Endothelial cell of hepatic sinusoid (primary cell): ENCODE measurements around the gene RFC4.

Experiments
- in situ Hi-C: cut with HindIII; loops from 2 replicates; pipeline ENCODE4 v1.10.0; 2017; ENCODE audit warnings: low sequenced_read_pairs

The RFC4 gene

GRCh38 chr3:186825294-186825821 is 19.1 kb upstream of the RFC4 start:
- in situ Hi-C loops = no loop called here

DNA sequence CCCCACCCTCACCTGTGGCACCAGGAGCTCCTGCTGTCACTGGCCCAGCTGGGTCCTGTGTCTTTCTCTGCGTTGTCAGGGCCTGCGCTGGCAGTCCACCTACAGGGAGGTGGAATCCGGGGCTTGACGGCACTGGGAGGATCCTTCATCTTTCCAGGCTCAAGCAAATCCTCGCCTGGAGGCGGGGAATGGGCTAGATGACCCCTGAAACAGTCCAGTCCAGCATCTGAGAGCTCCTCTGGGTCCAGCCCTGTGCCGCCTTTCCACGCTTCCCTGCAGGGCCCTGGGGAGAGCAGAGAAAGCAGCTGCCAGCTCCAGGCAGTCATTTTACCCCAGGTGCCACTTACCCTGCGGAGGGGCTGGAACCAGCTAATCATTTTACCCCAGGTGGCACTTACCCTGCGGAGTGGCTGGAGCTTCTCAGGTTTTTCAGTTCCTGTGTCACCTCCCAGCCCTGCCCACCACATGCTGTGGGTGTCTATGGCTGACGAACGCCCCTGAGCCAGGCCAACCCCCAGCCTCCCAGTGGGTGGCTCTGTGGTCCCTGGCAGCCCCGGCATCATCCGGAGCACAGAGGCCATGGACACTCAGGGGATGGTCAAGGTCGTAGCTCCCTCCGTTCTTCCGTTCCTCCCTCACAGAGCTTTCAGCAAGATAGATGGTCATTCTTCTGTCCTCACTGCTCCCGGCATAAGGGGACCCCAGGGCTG is 18.3 kb upstream of the RFC4 start:
- in situ Hi-C loops = loop anchor here (25.0 kb wide), 1 partner anchor 212 kb away; the partner anchor contains the start of gene AHSG

DNA sequence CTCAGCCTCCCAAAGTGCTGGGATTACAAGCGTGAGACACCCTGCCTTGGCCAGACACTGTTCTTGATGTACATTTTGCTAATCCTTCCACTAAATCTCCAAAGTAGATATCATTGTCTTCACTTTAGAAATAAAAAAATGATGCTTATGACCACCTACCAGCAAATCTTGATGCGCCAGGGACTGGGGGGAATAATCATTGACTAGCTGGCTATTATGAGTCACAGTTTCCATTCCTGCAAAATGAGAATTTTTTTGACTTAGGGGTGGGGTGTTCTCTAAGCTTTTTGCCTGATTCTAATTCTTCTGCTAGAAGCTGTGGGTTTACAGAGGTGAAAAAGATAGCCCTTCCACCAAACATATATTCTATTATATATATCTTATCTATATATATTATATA is 17.1 kb upstream of the RFC4 start:
- in situ Hi-C loops = loop anchor here (25.0 kb wide), 1 partner anchor 211 kb away; the partner anchor contains the start of gene AHSG

- in situ Hi-C loops = loop anchor here (25.0 kb wide), 1 partner anchor 210 kb away; the partner anchor contains the start of gene AHSG
Observed at GRCh38 chr3:186822388-186822759, 16.1 kb upstream of the RFC4 start.

DNA sequence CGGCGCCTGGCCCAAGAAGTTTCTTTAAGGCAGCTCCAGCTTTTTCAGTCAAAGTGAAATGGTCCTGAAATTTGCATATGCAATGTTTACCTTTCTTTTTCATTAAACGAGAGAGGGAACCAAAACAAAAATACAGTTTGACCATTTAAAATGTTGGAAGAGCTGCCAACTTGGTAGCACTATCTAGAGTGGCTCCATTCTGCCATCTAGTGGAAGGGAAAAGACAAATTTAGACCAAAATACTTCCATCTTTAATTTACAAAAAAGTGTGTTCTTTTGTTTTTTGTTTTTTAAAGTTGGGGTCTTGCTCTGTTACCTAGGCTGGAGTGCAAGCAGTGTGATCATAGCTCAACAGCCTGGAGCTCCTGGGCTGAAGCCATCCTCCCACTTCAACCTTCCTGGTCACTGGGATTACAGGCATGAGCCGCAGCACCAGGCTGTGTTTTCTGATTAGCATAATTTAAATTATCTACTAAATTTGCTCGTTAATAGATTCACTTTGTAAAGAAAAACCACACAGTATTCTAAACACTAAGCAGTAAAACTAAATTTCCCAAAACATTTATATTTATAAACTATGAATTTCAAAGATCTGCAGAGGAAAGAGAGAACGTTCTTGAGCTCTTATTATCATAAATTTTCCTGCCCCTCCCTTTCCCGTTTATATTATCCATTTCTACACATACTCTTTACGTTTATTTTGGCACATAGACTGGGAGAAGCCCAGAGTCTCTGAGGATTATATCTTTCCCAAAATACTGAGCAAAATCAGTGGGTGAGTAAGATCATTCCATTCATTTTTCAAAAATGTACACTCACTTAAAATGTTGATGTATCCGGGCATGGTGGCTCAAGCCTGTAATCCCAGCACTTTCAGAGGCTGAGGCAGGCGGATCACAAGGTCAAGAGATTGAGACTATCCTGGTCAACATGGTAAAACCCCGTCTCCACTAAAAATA is 15.4 kb upstream of the RFC4 start:
- in situ Hi-C loops = loop anchor here (25.0 kb wide), 1 partner anchor 209 kb away; the partner anchor contains the start of gene AHSG

DNA sequence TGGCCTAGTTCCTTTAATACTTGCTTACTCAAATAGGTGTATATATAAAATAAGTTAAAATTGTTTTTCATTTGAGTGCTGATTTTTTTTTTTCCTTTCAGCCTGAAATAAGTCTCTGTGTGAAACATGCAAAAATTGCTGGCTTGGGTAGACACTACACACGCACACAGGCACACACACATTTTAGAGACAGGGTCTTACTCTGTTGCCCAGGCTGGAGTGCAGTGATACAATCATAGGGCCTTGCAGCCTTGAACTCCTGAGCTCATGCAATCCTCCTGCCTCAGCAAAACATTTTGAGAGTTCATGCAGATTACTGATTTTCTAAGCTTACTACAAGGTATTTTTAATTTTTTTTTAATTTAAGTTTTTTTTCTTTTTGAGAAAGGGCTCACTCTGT is 12.7 kb upstream of the RFC4 start:
- in situ Hi-C loops = loop anchor here (25.0 kb wide), 1 partner anchor 207 kb away; the partner anchor contains the start of gene AHSG

DNA sequence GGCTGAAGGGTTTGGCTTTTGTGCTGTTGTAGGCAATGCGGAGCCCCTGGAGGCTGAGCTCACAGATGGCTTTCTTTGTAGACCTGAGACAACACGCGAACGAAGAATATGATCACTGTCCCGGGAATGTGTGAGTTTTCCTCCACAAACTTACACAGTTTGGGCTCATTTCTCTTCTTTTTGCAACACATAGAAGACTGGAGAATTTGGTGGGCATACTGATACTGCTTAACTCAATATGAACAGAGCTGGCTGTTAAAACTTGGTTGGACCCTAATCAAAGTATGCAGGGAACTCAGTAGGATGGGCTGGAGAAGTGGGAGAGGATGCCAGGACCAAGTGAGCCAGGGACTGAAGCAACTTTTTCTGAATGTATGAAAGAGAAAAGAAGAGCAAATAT is 12.2 kb upstream of the RFC4 start:
- in situ Hi-C loops = loop anchor here (25.0 kb wide), 1 partner anchor 206 kb away; the partner anchor contains the start of gene AHSG

DNA sequence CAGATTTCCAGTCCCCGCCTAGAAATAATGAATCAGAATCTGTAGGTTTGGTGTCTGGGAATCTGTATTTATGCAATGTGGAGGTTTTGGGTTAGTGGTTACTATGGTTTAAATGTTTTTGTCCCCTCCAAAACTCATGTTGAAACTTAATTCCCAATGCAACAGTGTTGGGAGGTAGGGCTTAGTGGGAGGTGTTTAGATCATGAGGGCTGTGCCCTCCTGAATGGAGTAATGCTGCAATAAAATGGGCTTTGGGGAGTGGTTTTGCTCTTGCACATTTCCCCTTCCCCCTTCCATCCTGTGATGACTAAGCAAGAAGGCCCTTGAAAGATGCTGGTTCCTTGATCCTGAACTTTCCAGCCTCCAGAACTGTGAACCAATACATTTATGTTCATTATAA is 9.2 kb upstream of the RFC4 start:
- in situ Hi-C loops = loop anchor here (25.0 kb wide), 1 partner anchor 203 kb away; the partner anchor contains the start of gene AHSG

DNA sequence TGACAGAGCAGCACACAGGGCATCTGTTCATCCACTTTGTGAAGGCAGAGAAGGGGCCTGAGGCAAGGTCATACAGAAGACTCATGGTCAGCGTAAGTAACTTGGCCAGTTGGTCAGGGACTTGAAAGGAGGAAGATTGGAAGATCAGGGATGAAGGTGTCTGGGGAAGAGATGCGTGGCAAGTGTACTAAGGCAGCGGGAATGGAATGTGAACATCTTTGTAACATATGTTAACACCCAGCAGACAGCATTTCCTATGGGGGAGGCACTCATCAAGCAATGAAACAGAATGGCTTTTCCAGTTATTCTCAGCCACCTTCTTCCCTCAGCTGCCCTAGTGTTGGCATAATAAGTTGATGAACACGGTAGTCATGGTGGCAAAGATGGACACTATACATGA is 7.8 kb upstream of the RFC4 start:
- in situ Hi-C loops = loop anchor here (25.0 kb wide), 1 partner anchor 202 kb away; the partner anchor contains the start of gene AHSG

- in situ Hi-C loops = loop anchor here (25.0 kb wide), 1 partner anchor 199 kb away; the partner anchor contains the start of gene AHSG
Observed at GRCh38 chr3:186811313-186811712, 5.0 kb upstream of the RFC4 start.

- in situ Hi-C loops = loop anchor here (25.0 kb wide), 1 partner anchor 198 kb away; the partner anchor contains the start of gene AHSG
Observed at GRCh38 chr3:186810336-186810996, 4.2 kb upstream of the RFC4 start.

DNA sequence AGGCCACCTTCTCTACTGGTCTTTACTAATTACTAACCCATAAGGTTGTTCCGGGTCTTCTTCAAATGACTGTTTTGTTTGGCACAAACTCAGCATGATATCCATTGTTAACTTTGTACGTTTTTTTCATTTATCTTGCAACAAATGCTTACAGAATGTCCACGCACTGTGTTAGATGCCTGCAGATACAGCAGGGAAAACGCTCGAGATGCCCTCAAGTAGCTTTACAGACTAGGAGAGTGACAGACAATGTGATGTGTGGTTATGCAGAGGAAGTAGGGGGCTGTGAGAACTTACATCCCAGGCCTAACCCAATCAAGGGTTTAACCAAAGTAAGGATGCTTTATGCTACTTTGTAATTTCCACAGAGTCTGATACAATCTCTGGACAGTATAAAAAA is 949 bp upstream of the RFC4 start:
- in situ Hi-C loops = loop anchor here (10.0 to 25.0 kb wide), 2 partner anchors 72 to 195 kb away; partner anchors contain the start of gene AHSG

DNA sequence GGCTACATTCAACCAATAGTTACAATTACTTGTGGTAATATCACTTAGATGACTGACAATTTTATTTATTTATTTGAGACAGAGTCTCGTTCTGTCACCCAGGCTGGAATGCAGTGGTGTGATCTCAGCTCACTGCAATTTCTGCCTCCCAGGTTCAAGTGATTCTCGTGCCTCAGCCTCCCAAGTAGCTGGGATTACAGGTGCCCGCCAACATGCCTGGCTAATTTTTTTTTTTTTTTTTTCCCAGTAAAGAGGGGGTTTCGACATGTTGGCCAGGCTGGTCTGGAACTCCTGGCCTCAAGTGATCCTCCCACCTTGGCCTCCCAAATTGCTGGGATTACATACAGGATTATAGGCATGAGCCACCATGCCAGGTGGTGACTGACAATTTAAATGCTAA is 2.8 kb downstream of the RFC4 start:
- in situ Hi-C loops = loop anchor here (10.0 to 25.0 kb wide), 2 partner anchors 69 to 191 kb away; partner anchors contain the start of gene AHSG

DNA sequence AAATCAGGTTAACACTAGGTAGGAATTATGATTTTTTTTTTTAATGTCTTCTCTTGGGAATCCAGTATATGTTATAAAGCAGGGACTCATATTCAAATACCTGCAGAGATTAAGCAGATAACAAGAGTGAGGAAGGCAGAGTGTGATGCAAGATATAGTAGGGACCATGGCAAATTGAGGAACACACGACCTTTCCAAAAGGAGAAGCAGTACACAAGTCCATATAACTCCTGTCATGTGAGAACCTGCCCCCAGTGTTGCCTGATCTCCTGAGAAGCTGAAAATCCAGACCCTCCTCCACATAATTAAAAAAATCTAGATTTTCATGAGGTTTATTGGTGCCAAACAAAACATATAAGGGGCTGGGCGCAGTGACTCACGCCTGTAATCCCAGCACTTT is 3.6 kb downstream of the RFC4 start:
- in situ Hi-C loops = loop anchor here (10.0 to 25.0 kb wide), 2 partner anchors 68 to 190 kb away; partner anchors contain the start of gene AHSG

DNA sequence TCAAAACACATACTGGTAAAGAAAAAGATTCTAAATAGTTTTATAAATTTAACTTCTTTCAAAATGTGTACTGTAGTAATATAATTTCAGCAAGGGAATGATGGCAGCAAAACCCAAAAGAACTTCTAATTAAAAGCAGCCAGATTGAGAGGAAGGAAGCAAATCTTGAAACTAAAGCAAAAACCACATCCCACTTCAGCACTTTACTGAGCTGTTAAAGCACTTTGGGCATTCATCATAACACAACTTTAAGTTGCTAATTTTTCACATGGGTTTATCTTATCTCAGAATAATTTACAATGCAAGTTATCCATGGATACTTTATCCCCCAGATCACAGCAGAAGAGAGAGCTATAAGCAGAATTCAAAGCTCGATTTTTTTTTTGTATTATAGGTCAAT is 6.0 kb downstream of the RFC4 start:
- in situ Hi-C loops = loop anchor here (10.0 to 25.0 kb wide), 2 partner anchors 65 to 188 kb away; partner anchors contain the start of gene AHSG

- in situ Hi-C loops = no loop called here
Observed at GRCh38 chr3:186798239-186798874, 7.9 kb downstream of the RFC4 start.

- in situ Hi-C loops = no loop called here
Observed at GRCh38 chr3:186790261-186790981, 15.9 kb downstream of the RFC4 start.

GRCh38 chr3:186789554-186790260 is 16.6 kb downstream of the RFC4 start:
- in situ Hi-C loops = no loop called here
